HG02678 (cell line): Measurements from ENCODE around the gene ZNF593OS.

Experiments used
- ATAC-seq: cut with Tn5 transposase; IDR thresholded peaks from one replicate; pipeline ENCODE4 v1.9.1; 2021; ENCODE audit warnings: mild to moderate bottlenecking, moderate library complexity; ENCODE audit not compliant: unreplicated experiment

The ZNF593OS gene

DNA sequence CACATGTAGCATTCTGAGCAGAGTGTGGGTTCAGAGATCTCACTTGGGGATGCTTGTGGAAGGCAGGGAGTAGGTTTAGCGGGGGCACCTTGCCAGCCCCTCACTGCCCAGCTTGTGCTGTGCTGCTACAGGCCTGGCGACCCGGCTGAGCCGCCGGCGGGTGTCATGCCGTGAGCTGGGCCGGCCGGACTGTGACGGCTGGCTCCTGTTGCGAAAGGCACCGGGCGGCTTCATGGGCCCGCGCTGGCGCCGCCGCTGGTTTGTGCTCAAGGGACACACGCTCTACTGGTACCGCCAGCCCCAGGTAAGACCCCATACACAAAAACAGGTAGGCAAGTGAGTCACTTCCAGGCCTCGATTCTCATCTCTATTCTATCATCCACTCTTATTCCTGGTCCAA is 13.3 kb upstream of the ZNF593OS start:
- ATAC-seq = no peak

GRCh38 chr1:26184086-26184485 is 12.5 kb upstream of the ZNF593OS start:
- ATAC-seq = no peak

GRCh38 chr1:26182383-26182696 is 10.7 kb upstream of the ZNF593OS start:
- no peak for ATAC-seq

DNA sequence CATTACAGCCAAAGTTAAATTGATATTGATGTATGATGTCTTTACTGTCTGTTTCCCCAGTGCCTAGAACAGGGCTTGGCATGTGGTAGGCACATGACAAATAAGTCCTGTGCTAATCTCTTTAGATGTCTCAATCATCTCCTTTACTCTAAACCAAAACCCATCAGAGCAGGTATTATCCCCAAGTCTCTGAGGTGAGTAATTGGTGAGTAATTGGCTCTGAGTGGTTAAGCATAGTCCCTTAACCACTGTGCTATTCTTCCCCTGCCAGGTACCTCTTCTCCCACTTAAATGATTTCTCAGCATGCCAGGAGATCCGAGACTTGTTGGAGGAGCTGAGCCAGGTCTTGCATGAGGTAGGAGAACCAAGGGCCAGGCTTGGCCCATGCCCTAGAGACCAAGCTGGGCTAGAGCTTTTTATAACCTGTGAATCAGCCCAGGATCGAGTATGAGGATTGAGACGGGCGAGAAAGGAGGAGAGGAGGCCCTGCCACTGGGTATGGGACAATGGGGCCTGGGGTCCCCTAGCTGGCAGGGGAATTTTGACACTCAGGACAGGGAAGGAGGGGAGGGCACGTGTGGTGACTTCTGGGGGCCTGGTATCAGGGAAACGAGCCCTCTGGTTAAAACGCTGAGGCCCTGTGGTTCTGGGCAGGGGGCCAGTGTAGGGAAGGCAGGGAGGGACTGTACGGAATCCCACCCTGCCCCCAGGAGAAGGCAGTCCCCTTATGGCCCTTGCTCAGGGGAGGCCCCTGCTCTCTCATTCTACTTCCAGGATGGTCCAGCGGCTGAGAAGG is 10.2 kb upstream of the ZNF593OS start:
- no peak for ATAC-seq

DNA sequence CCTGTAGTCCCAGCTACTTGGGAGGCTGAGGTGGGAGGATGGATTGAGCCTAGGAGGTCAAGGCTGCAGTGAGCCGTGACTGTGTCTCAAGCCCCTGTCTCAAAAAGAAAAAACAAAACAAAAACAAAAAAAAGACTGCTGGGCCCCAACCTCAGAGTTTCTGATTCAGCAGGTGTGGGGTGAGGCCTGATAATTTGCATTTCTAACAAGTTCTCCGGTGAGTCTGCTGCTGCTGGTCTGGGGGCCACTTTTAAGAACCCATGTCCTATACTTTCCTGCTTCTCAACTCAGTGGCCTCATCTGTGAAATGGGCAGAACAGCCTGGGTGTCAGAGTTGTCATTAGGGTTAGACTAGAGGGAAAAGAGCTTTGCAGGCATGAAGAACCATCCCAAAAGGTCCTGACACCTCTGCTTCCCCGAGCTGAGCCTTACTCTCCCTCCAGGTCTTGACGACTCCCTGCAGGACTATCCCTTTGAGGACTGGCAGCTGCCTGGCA is 8.4 kb upstream of the ZNF593OS start:
- no peak for ATAC-seq

DNA sequence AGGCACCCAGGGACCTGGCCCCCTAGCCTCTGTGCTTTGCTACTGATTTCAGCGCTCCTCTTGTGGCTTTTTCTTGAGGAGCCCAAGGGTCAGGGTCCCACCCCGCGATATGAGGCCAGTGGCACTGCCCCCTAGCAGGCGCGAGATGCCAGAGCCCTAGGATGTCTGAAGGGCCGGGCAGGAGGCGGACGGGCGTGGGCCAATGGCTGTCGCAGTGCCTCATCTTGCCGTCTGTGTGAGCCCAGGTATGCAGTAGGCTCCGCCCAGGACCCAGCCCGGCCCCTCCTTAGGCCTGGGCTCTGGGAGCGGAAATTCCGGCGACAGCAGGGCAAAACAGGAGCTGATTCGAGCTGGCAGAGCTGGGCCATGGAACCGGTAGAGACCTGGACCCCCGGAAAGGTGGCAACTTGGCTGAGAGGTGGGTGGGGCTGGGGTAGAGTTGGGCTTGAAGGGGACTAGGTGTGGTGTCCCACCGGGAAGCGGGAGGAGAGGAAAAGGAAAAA is 5.6 kb upstream of the ZNF593OS start, which contains the start of gene CNKSR1:
CNKSR1 (plus strand) TSS at position 310 of the 503 bp plus-strand sequence; CDS start at position 367, 57 bp downstream.
- ATAC-seq = no peak

GRCh38 chr1:26175346-26175745 is 3.7 kb upstream of the ZNF593OS start:
- ATAC-seq = no peak

DNA sequence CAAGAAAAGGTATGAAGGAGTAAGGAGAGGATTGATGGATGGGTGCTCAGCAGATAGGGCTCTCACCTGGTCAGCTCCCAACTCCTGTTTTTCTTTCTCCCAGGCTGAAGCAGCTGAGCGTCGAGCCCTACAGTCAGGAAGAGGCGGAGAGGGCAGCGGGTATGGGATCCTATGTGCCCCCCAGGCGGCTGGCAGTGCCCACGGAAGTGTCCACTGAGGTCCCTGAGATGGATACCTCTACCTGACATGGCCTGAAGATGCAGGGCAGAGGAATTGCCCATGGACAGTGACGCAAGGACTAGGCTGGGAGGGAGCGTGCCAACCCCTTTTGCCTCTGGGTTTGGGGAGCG is 1.2 kb downstream of the ZNF593OS start:
- no peak for ATAC-seq

GRCh38 chr1:26169669-26170471 is 1.8 kb downstream of the ZNF593OS start, which contains the start of gene ZNF593:
ZNF593 (plus strand) TSS chr1:26169908; CDS start chr1:26169984, 76 bp downstream.
- peak; percentile 95 for ATAC-seq

- ATAC-seq = no peak
Observed at GRCh38 chr1:26169198-26169554, 2.5 kb downstream of the ZNF593OS start.

GRCh38 chr1:26168410-26169197 is 3.0 kb downstream of the ZNF593OS start, which contains the start of gene C1orf232:
C1orf232 (minus strand) TSS chr1:26168963; CDS start chr1:26168499, 464 bp downstream.
- no peak for ATAC-seq

GRCh38 chr1:26166719-26167281 is 4.8 kb downstream of the ZNF593OS start:
- ATAC-seq = no peak

GRCh38 chr1:26164861-26165842 is 6.5 kb downstream of the ZNF593OS start:
- no peak for ATAC-seq

GRCh38 chr1:26164036-26164860 is 7.4 kb downstream of the ZNF593OS start:
- ATAC-seq = no peak

- ATAC-seq = no peak
Observed at GRCh38 chr1:26163684-26164035, 8.0 kb downstream of the ZNF593OS start.

- ATAC-seq = no peak
Observed at GRCh38 chr1:26162220-26162709, 9.4 kb downstream of the ZNF593OS start.

DNA sequence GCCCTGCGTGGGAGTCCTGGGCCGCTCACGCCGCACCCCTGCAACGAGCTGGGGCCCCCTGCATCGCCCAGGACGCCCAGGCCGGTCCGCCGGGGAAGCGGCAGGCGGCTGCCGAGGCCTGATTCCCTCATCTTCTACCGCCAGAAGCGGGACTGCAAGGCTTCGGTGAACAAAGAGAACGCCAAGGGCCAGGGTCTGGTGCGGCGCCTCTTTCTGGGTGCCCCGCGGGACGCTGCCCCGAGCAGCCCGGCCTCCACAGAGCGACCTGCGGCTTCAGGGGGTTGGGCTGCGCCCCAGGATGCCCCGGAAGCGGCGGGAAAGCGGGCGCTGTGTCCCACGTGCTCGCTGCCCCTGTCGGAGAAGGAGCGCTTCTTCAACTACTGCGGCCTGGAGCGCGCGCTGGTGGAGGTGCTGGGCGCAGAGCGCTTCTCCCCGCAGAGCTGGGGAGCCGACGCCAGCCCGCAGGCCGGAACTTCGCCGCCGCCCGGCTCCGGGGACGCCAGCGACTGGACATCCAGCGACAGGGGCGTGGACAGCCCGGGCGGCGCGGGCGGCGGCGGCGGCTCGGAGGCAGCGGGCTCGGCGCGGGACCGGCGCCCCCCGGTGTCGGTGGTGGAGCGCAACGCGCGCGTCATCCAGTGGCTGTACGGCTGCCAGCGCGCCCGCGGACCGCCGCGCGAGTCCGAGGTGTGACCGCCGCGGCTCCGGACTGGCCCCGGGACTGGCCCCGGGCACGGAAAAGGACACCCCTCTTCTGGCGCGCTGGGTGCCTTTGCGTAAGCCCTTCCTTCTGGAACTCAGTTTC is 10.0 kb downstream of the ZNF593OS start:
- no peak for ATAC-seq
